ENCODE measurements around the gene SLC39A8.
"Not testable (repeated sequence)": the region's sequence is repeated elsewhere in the genome, so short reads cannot be mapped to it uniquely, and the experiment has no call there.

SLC39A8 gene

GRCh38 chr4:102299354-102300107, 45.8 kb downstream of the SLC39A8 start:
- Mint-ChIP-seq H3K27me3 (ENCODE audit: low read depth) (no peaks in the 10 kb centered on the region), H3K9me3 (no peaks in the 10 kb centered on the region), H3K36me3 (ENCODE audit: low read depth) (peaks cover 37% of the 10 kb centered on the region), H3K27ac (no peak overlapping the region), H3K4me3 (no peak overlapping the region), H3K4me1 (ENCODE audit: low read depth) (peaks cover 6% of the 10 kb centered on the region)

GRCh38 chr4:102298716-102299115, 46.6 kb downstream of the SLC39A8 start:
- Mint-ChIP-seq H3K4me1 (ENCODE audit: low read depth) (peaks cover 6% of the 10 kb centered on the region), H3K27me3 (ENCODE audit: low read depth) (no peaks in the 10 kb centered on the region), H3K27ac (no peak overlapping the region), H3K4me3 (no peak overlapping the region), H3K9me3 (no peaks in the 10 kb centered on the region), H3K36me3 (ENCODE audit: low read depth) (peaks cover 35% of the 10 kb centered on the region)

- H3K36me3 Mint-ChIP-seq (ENCODE audit: low read depth), result peaks cover 40% of the 10 kb centered on the region
- no peaks in the 10 kb centered on the region for H3K27me3 Mint-ChIP-seq (ENCODE audit: low read depth)
- no peaks in the 10 kb centered on the region for H3K9me3 Mint-ChIP-seq
- H3K4me3 Mint-ChIP-seq, result no peak overlapping the region
- H3K4me1 Mint-ChIP-seq (ENCODE audit: low read depth), result peaks cover 2% of the 10 kb centered on the region
- H3K27ac Mint-ChIP-seq, result no peak overlapping the region
Observed at GRCh38 chr4:102295153-102295862, 50.0 kb downstream of the SLC39A8 start.

GRCh38 chr4:102288497-102288896, 56.8 kb downstream of the SLC39A8 start:
- H3K27ac Mint-ChIP-seq, result no peak overlapping the region
- H3K4me1 Mint-ChIP-seq (ENCODE audit: low read depth), result no peaks in the 10 kb centered on the region
- H3K4me3 Mint-ChIP-seq, result no peak overlapping the region
- H3K9me3 Mint-ChIP-seq, result no peaks in the 10 kb centered on the region
- peaks cover 31% of the 10 kb centered on the region for H3K36me3 Mint-ChIP-seq (ENCODE audit: low read depth)
- H3K27me3 Mint-ChIP-seq (ENCODE audit: low read depth), result no peaks in the 10 kb centered on the region

- H3K36me3 Mint-ChIP-seq (ENCODE audit: low read depth), result peaks cover 24% of the 10 kb centered on the region
- H3K27me3 Mint-ChIP-seq (ENCODE audit: low read depth), result no peaks in the 10 kb centered on the region
- no peak overlapping the region for H3K4me3 Mint-ChIP-seq
- H3K4me1 Mint-ChIP-seq (ENCODE audit: low read depth), result peaks cover 4% of the 10 kb centered on the region
- H3K27ac Mint-ChIP-seq, result no peak overlapping the region
- H3K9me3 Mint-ChIP-seq, result no peaks in the 10 kb centered on the region
Observed at GRCh38 chr4:102285831-102286230, 59.5 kb downstream of the SLC39A8 start.

GRCh38 chr4:102281171-102281839, 64.0 kb downstream of the SLC39A8 start:
- no peak overlapping the region for H3K4me3 Mint-ChIP-seq
- H3K36me3 Mint-ChIP-seq (ENCODE audit: low read depth), result peaks cover 34% of the 10 kb centered on the region
- no peaks in the 10 kb centered on the region for H3K27me3 Mint-ChIP-seq (ENCODE audit: low read depth)
- peaks cover 4% of the 10 kb centered on the region for H3K4me1 Mint-ChIP-seq (ENCODE audit: low read depth)
- H3K27ac Mint-ChIP-seq, result no peak overlapping the region
- H3K9me3 Mint-ChIP-seq, result peaks cover 9% of the 10 kb centered on the region

- H3K27me3 Mint-ChIP-seq (ENCODE audit: low read depth); H3K4me1 Mint-ChIP-seq (ENCODE audit: low read depth); H3K9me3 Mint-ChIP-seq; H3K4me3 Mint-ChIP-seq; H3K27ac Mint-ChIP-seq: not testable (repeated sequence)
- peaks cover 42% of the 10 kb centered on the region for H3K36me3 Mint-ChIP-seq (ENCODE audit: low read depth)
Observed at GRCh38 chr4:102273317-102273716, 72.0 kb downstream of the SLC39A8 start.

- Mint-ChIP-seq H3K9me3 (peaks cover 8% of the 10 kb centered on the region), H3K36me3 (ENCODE audit: low read depth) (peaks cover 43% of the 10 kb centered on the region), H3K27ac (no peak overlapping the region), H3K4me1 (ENCODE audit: low read depth) (peaks cover 5% of the 10 kb centered on the region), H3K4me3 (no peak overlapping the region), H3K27me3 (ENCODE audit: low read depth) (no peaks in the 10 kb centered on the region)
Observed at GRCh38 chr4:102272318-102272717, 73.0 kb downstream of the SLC39A8 start.

- H3K27ac Mint-ChIP-seq, result no peak overlapping the region
- H3K4me3 Mint-ChIP-seq, result no peak overlapping the region
- no peaks in the 10 kb centered on the region for H3K27me3 Mint-ChIP-seq (ENCODE audit: low read depth)
- H3K36me3 Mint-ChIP-seq (ENCODE audit: low read depth), result peaks cover 30% of the 10 kb centered on the region
- no peaks in the 10 kb centered on the region for H3K9me3 Mint-ChIP-seq
- H3K4me1 Mint-ChIP-seq (ENCODE audit: low read depth), result peaks cover 7% of the 10 kb centered on the region
Observed at GRCh38 chr4:102268355-102268754, 76.9 kb downstream of the SLC39A8 start.

- no peaks in the 10 kb centered on the region for H3K27me3 Mint-ChIP-seq (ENCODE audit: low read depth)
- peaks cover 10% of the 10 kb centered on the region for H3K4me1 Mint-ChIP-seq (ENCODE audit: low read depth)
- H3K27ac Mint-ChIP-seq, result no peak overlapping the region
- no peak overlapping the region for H3K4me3 Mint-ChIP-seq
- H3K36me3 Mint-ChIP-seq (ENCODE audit: low read depth), result peaks cover 24% of the 10 kb centered on the region
- H3K9me3 Mint-ChIP-seq, result no peaks in the 10 kb centered on the region
Observed at GRCh38 chr4:102263024-102263787, 82.1 kb downstream of the SLC39A8 start.

GRCh38 chr4:102259702-102260101, 85.6 kb downstream of the SLC39A8 start:
- H3K27me3 Mint-ChIP-seq (ENCODE audit: low read depth), result no peaks in the 10 kb centered on the region
- H3K27ac Mint-ChIP-seq, result no peak overlapping the region
- no peaks in the 10 kb centered on the region for H3K9me3 Mint-ChIP-seq
- peaks cover 13% of the 10 kb centered on the region for H3K4me1 Mint-ChIP-seq (ENCODE audit: low read depth)
- peaks cover 11% of the 10 kb centered on the region for H3K36me3 Mint-ChIP-seq (ENCODE audit: low read depth)
- H3K4me3 Mint-ChIP-seq, result no peak overlapping the region

GRCh38 chr4:102259081-102259480, 86.2 kb downstream of the SLC39A8 start:
- peaks cover 11% of the 10 kb centered on the region for H3K36me3 Mint-ChIP-seq (ENCODE audit: low read depth)
- no peak overlapping the region for H3K4me3 Mint-ChIP-seq
- H3K9me3 Mint-ChIP-seq, result no peaks in the 10 kb centered on the region
- H3K4me1 Mint-ChIP-seq (ENCODE audit: low read depth), result peaks cover 13% of the 10 kb centered on the region
- H3K27me3 Mint-ChIP-seq (ENCODE audit: low read depth), result no peaks in the 10 kb centered on the region
- H3K27ac Mint-ChIP-seq, result no peak overlapping the region

- no peaks in the 10 kb centered on the region for H3K9me3 Mint-ChIP-seq
- no peaks in the 10 kb centered on the region for H3K36me3 Mint-ChIP-seq (ENCODE audit: low read depth)
- H3K27ac Mint-ChIP-seq, result no peak overlapping the region
- H3K4me1 Mint-ChIP-seq (ENCODE audit: low read depth), result peaks cover 3% of the 10 kb centered on the region
- H3K4me3 Mint-ChIP-seq, result no peak overlapping the region
- H3K27me3 Mint-ChIP-seq (ENCODE audit: low read depth), result no peaks in the 10 kb centered on the region
Observed at GRCh38 chr4:102256321-102256720, 89.0 kb downstream of the SLC39A8 start.

- H3K36me3 Mint-ChIP-seq (ENCODE audit: low read depth), result no peaks in the 10 kb centered on the region
- H3K27ac Mint-ChIP-seq, result no peak overlapping the region
- H3K27me3 Mint-ChIP-seq (ENCODE audit: low read depth), result no peaks in the 10 kb centered on the region
- H3K4me1 Mint-ChIP-seq (ENCODE audit: low read depth), result peaks cover 3% of the 10 kb centered on the region
- H3K9me3 Mint-ChIP-seq, result no peaks in the 10 kb centered on the region
- H3K4me3 Mint-ChIP-seq, result no peak overlapping the region
Observed at GRCh38 chr4:102253860-102254259, 91.4 kb downstream of the SLC39A8 start.

Measured in T-helper 1 cell treated with Interleukin-12 subunit alpha and Interleukin-12 subunit beta and Interleukin-4 antibody, amounts not matched to agents 30 μg/mL and 1 μg/mL, for 36 hours (primary cell).